ENCODE data around the gene STPG1. TPM values are rescaled to one million over a fixed set of nuclear protein-coding genes. Genes with fewer than 3 reads are reported as not detected.
A peak's percentile ranks its signal among the peaks of the same experiment; 100 is the strongest.

Gene STPG1
- total and polyA plus RNA-seq, 9 of the 15 experiments (the other 6 are each of a cell fraction or from before 2014, with no cell fraction given) = 5.0 to 11.9 (median 8.3) TPM

DNA sequence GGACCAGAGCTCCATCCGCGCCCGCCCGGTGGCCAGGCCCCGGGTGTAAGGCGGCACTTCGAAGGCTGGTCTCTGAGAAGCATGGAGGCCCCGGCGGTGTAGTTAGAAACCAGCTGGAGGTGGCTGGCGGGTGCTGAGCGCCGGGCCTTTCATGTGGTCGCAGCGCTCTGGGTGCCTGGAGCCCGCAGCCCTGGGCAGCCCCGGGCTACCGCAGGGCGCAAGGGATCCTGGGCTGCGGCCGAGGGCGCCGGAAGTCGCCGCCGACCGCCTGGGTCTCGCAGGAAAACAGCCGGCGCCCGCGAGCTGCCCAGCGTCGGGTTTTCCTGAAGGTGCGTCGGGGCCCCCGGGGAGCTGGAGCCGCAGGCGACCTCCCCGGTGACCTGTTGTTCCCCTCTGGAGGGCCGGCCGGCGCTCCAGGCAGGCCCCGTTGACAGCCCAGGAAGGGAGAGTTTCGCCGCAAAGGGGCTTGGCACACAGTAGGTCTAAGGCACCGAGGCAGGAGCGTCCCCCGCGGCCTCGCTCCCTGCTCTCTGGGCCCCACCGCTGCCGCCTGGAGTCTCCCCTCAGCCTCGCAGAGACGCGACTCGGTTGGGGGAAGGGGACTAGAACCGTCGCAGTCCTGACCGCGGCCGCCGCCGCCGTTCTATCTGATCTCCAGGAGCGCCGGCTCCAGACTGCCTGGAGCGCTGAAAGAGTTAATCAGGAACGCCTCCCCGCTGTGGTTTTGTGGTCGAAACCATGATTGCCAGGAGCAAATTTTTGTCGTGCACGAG lies 91.7 kb downstream of the STPG1 start (continued):
- TF ChIP-seq, protein P1, sequence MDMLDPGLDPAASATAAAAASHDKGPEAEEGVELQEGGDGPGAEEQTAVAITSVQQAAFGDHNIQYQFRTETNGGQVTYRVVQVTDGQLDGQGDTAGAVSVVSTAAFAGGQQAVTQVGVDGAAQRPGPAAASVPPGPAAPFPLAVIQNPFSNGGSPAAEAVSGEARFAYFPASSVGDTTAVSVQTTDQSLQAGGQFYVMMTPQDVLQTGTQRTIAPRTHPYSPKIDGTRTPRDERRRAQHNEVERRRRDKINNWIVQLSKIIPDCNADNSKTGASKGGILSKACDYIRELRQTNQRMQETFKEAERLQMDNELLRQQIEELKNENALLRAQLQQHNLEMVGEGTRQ (CRISPR knock-in tag; IDR thresholded peaks at IDR 0.05) = no peak
- TF ChIP-seq SIN3A (IDR thresholded peaks at IDR 0.05; ENCODE audit: borderline replicate concordance in 2 of 2, control insufficient read depth in 1 of 2, low read depth in 2 of 2, low read length in 2 of 2) = no peak
- TF ChIP-seq TSC22D4 (tag; IDR thresholded peaks at IDR 0.05) = no peak
- no peak for TF ChIP-seq MAFK (IDR thresholded peaks at IDR 0.05; ENCODE audit: low read length)
- no peak for TF ChIP-seq PTRF (tag; IDR thresholded peaks at IDR 0.05)
- peak; percentile 87 for TF ChIP-seq EZH2 (IDR thresholded peaks at IDR 0.05; ENCODE audit: borderline replicate concordance, low read depth, low read length)
- TF ChIP-seq, protein P2, sequence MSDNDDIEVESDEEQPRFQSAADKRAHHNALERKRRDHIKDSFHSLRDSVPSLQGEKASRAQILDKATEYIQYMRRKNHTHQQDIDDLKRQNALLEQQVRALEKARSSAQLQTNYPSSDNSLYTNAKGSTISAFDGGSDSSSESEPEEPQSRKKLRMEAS (CRISPR knock-in tag; IDR thresholded peaks at IDR 0.05) = peak; percentile 82
- TF ChIP-seq KLF13 (tag; IDR thresholded peaks at IDR 0.05; ENCODE audit: borderline replicate concordance, low read depth) = no peak
- TF ChIP-seq ZNF408 (CRISPR knock-in tag; IDR thresholded peaks at IDR 0.05; ENCODE audit: low read depth) = no peak
- TF ChIP-seq ETV5 (CRISPR knock-in tag; IDR thresholded peaks at IDR 0.05; ENCODE audit: low read depth) = peak; percentile 76
- TF ChIP-seq SLC30A9 (CRISPR knock-in tag; IDR thresholded peaks at IDR 0.05) = no peak
- TF ChIP-seq, protein P3, sequence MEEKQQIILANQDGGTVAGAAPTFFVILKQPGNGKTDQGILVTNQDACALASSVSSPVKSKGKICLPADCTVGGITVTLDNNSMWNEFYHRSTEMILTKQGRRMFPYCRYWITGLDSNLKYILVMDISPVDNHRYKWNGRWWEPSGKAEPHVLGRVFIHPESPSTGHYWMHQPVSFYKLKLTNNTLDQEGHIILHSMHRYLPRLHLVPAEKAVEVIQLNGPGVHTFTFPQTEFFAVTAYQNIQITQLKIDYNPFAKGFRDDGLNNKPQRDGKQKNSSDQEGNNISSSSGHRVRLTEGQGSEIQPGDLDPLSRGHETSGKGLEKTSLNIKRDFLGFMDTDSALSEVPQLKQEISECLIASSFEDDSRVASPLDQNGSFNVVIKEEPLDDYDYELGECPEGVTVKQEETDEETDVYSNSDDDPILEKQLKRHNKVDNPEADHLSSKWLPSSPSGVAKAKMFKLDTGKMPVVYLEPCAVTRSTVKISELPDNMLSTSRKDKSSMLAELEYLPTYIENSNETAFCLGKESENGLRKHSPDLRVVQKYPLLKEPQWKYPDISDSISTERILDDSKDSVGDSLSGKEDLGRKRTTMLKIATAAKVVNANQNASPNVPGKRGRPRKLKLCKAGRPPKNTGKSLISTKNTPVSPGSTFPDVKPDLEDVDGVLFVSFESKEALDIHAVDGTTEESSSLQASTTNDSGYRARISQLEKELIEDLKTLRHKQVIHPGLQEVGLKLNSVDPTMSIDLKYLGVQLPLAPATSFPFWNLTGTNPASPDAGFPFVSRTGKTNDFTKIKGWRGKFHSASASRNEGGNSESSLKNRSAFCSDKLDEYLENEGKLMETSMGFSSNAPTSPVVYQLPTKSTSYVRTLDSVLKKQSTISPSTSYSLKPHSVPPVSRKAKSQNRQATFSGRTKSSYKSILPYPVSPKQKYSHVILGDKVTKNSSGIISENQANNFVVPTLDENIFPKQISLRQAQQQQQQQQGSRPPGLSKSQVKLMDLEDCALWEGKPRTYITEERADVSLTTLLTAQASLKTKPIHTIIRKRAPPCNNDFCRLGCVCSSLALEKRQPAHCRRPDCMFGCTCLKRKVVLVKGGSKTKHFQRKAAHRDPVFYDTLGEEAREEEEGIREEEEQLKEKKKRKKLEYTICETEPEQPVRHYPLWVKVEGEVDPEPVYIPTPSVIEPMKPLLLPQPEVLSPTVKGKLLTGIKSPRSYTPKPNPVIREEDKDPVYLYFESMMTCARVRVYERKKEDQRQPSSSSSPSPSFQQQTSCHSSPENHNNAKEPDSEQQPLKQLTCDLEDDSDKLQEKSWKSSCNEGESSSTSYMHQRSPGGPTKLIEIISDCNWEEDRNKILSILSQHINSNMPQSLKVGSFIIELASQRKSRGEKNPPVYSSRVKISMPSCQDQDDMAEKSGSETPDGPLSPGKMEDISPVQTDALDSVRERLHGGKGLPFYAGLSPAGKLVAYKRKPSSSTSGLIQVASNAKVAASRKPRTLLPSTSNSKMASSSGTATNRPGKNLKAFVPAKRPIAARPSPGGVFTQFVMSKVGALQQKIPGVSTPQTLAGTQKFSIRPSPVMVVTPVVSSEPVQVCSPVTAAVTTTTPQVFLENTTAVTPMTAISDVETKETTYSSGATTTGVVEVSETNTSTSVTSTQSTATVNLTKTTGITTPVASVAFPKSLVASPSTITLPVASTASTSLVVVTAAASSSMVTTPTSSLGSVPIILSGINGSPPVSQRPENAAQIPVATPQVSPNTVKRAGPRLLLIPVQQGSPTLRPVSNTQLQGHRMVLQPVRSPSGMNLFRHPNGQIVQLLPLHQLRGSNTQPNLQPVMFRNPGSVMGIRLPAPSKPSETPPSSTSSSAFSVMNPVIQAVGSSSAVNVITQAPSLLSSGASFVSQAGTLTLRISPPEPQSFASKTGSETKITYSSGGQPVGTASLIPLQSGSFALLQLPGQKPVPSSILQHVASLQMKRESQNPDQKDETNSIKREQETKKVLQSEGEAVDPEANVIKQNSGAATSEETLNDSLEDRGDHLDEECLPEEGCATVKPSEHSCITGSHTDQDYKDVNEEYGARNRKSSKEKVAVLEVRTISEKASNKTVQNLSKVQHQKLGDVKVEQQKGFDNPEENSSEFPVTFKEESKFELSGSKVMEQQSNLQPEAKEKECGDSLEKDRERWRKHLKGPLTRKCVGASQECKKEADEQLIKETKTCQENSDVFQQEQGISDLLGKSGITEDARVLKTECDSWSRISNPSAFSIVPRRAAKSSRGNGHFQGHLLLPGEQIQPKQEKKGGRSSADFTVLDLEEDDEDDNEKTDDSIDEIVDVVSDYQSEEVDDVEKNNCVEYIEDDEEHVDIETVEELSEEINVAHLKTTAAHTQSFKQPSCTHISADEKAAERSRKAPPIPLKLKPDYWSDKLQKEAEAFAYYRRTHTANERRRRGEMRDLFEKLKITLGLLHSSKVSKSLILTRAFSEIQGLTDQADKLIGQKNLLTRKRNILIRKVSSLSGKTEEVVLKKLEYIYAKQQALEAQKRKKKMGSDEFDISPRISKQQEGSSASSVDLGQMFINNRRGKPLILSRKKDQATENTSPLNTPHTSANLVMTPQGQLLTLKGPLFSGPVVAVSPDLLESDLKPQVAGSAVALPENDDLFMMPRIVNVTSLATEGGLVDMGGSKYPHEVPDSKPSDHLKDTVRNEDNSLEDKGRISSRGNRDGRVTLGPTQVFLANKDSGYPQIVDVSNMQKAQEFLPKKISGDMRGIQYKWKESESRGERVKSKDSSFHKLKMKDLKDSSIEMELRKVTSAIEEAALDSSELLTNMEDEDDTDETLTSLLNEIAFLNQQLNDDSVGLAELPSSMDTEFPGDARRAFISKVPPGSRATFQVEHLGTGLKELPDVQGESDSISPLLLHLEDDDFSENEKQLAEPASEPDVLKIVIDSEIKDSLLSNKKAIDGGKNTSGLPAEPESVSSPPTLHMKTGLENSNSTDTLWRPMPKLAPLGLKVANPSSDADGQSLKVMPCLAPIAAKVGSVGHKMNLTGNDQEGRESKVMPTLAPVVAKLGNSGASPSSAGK (IDR thresholded peaks at IDR 0.05) = peak; percentile 48; the same call in 1 of the 2 replicates
- 0 out of 2 replicates have a peak, but pooled peaks have one; percentile 24 for TF ChIP-seq CBFA2T2 (conservative IDR thresholded peaks at IDR 0.05)
- TF ChIP-seq, protein P4, sequence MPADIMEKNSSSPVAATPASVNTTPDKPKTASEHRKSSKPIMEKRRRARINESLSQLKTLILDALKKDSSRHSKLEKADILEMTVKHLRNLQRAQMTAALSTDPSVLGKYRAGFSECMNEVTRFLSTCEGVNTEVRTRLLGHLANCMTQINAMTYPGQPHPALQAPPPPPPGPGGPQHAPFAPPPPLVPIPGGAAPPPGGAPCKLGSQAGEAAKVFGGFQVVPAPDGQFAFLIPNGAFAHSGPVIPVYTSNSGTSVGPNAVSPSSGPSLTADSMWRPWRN (IDR thresholded peaks at IDR 0.05; ENCODE audit: low read depth) = peak; percentile 94
